ENCODE measurements around the gene CMC2.

Gene CMC2

DNA sequence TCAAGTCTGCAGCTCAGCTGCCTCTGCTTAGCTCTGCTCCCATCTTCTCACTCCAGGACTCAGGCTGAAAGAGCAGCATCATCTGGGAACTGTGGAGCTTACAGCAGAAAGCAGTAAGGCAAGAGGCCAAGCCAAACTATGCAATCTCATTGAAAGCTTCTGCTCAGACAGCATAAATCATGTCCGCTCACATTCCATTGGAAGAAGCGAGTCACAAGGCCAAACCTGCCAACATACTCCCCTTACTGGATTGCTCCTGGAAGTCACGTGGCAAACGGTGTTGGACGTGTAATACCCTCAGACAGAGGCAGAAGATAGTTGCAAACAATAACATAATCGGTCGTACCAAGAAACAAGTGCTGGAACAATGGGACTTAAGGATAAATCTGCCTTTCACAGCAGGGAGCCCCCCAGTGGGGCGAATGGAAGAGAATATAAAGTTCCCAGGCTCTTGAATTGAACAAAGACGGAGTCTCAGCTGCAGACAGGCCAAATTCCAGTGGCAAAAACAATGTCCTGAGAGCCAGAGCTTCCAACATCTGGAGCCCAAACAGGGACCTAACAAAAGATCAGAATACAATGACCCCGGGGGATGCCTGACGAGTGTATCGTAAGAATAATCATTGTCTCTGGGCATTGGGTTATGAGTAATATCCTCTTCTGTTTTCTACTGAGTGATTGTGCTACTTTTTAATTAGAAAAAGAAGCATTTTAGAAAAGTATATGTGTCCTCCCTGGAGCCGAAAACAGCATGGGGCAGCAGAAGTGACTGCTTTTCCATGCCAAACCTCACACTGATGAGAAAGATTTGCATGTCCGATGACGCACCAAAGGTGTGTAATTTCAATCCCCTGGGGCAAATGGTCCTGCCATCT lies 68.4 kb downstream of the CMC2 start:
- Mint-ChIP-seq H3K27ac (no peak overlapping the region), H3K36me3 (no peaks in the 10 kb centered on the region), H3K9me3 (peaks cover 9% of the 10 kb centered on the region), H3K4me1 (no peaks in the 10 kb centered on the region), H3K27me3 (peaks cover 31% of the 10 kb centered on the region), H3K4me3 (no peak overlapping the region)
- no peak for ATAC-seq

DNA sequence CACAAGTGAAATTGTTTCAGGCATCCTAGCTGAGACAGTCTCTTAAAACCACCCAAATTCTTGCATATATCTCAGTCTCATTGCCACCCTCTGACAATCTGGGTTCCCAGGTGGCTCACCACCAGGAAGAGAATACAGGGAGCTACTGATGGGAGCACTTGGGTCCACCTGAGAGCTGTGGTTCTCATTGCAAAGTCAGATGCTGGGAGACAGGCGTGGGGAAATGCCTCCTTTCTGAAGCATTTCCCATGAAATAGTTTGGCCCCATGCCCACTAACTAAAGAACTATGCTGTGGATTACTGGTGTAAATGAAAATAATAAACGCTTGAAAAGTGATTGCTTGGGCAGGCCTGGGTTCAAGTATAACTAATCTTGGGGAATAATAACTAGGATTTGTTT lies 70.3 kb downstream of the CMC2 start:
- ATAC-seq = no peak
- Mint-ChIP-seq H3K27me3 (peaks cover 48% of the 10 kb centered on the region), H3K36me3 (no peaks in the 10 kb centered on the region), H3K9me3 (no peaks in the 10 kb centered on the region), H3K4me3 (no peak overlapping the region), H3K4me1 (peaks cover 6% of the 10 kb centered on the region), H3K27ac (no peak overlapping the region)

GRCh38 chr16:80935691-80936090 lies 71.0 kb downstream of the CMC2 start:
- no peak for ATAC-seq
- Mint-ChIP-seq H3K4me3 (no peak overlapping the region), H3K9me3 (no peaks in the 10 kb centered on the region), H3K36me3 (no peaks in the 10 kb centered on the region), H3K27me3 (peaks cover 50% of the 10 kb centered on the region), H3K4me1 (peaks cover 6% of the 10 kb centered on the region), H3K27ac (no peak overlapping the region)

DNA sequence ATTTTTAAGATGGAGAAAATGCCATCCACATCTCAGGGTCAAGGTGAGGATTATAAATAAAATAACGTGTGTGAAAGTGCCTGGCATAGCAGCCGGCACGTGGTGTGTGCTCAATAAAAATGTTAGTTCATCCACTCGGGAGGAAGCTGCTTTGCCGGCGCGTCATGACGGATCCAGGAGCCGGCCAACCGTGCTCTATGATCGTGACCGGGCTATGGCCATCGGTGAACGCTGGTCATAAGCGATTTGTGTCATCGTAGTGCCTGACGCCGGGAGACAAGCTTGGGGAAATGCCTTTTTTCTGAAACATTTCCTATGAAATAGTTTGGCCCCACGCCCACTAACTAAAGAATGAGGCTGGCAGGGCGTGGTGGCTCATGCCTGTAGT lies 74.0 kb downstream of the CMC2 start:
- no peak for ATAC-seq
- Mint-ChIP-seq H3K4me1 (peaks cover 6% of the 10 kb centered on the region), H3K27ac (no peak overlapping the region), H3K36me3 (no peaks in the 10 kb centered on the region), H3K9me3 (peaks cover 5% of the 10 kb centered on the region), H3K4me3 (no peak overlapping the region), H3K27me3 (peaks cover 65% of the 10 kb centered on the region)

DNA sequence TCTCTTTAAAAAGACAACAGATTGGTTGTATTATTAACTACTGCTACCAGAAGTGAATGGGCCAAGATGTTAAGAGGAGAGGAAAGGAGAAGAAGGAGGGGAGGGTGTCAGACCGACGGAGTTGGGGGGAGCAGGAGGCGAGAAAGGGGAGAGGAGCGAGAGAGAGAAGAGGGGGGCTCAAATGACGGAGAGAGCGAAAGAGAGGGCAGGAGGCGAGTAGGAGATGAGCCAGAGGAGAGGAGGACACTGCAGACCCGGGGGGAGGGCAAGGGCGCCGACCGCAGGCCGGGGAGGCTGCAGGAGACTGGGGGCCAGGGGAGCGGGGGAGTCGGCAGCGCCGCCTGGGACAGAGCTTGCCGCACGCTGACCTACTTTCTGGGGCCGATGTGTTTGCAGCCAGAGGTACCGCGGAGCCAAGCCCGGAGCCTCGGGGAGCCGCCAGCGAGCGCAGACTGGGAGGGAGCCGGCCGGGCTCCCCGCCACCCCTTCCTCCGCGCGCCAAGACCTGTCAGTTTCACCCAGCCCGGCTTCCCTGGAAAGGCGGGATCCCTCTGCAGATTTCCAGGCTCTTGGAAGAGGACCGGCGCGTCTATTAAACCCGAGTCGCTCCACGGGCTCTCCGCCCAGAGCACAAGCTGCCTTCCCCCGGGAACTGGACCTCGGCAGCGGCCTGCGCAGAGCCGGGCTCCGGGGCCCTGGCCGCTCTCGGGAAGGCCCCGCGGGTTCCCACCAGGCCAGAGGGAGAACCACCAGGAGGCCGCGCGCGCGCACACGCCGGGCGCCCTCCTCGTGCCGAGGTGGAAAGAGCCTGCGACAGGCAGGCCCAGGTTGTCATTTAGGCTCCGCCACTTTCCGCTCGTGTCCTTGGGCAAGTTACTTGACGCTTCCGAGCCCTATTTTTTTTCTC lies 74.6 kb downstream of the CMC2 start:
- Mint-ChIP-seq H3K27ac (no peak overlapping the region), H3K36me3 (no peaks in the 10 kb centered on the region), H3K9me3 (peaks cover 9% of the 10 kb centered on the region), H3K4me3 (peak overlapping the region; percentile 72), H3K4me1 (peaks cover 6% of the 10 kb centered on the region), H3K27me3 (peaks cover 72% of the 10 kb centered on the region)
- peak; percentile 51 for ATAC-seq

GRCh38 chr16:80924372-80924978 lies 82.2 kb downstream of the CMC2 start:
- H3K36me3 Mint-ChIP-seq = no peaks in the 10 kb centered on the region
- H3K27ac Mint-ChIP-seq = no peak overlapping the region
- no peaks in the 10 kb centered on the region for H3K4me1 Mint-ChIP-seq
- ATAC-seq = no peak
- no peak overlapping the region for H3K4me3 Mint-ChIP-seq
- H3K9me3 Mint-ChIP-seq = peaks cover 9% of the 10 kb centered on the region
- peaks cover 27% of the 10 kb centered on the region for H3K27me3 Mint-ChIP-seq

DNA sequence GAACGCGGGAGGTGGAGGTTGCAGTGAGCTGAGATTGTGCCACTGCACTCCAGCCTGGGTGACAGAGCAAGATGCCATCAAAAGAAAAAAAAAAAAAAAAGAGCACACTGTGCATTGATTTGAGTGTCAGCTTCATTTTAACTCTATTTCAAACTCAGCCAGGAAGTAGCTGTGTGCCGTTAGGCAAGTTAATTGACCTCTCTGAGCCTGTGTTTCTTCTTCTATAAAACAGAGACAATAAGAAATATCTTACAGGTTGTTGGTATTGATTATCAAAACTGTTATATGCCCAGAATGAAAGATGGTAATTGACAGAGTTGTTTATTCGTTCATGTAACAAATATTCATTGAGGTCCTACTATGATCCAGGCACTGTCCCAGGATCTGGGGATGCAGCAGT lies 83.3 kb downstream of the CMC2 start:
- Mint-ChIP-seq H3K4me1 (no peaks in the 10 kb centered on the region), H3K36me3 (no peaks in the 10 kb centered on the region), H3K27me3 (peaks cover 37% of the 10 kb centered on the region), H3K27ac (no peak overlapping the region), H3K9me3 (peaks cover 8% of the 10 kb centered on the region), H3K4me3 (no peak overlapping the region)
- no peak for ATAC-seq
